Measurements from ENCODE around the gene NCMAP.

DNA sequence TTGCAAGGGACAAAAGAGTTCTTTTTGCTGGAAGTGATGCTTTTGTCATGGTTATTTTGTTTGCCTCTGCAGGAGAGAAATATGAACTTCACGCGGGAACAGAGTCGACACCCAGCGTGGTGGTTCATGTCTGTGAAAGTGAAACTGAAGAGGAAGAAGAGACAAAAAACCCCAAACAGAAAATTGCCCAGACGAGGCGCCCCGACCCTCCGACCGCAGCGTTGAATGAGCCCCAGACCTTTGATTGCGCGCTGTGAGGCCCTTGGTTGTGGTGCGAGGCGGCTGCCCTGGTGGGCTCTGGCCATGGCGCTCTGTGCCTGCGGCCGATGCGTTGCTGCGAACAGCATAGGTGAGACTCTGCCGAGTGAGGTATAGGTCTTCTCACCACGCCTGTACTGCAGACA, 20.9 kb upstream of the NCMAP start:
- TF ChIP-seq CTCF (conservative IDR thresholded peaks at IDR 0.05; ENCODE audit: low read depth, low read length) (no peak), RFX5 (IDR thresholded peaks at IDR 0.05; ENCODE audit: low read depth, low read length) (no peak), MAFK (IDR thresholded peaks at IDR 0.05; ENCODE audit: low read depth, low read length) (no peak), POLR2A (IDR thresholded peaks at IDR 0.05; ENCODE audit: low read depth, low read length) (no peak), SMC3 (IDR thresholded peaks at IDR 0.05; ENCODE audit: low read depth, low read length) (no peak), MXI1 (IDR thresholded peaks at IDR 0.05; ENCODE audit: borderline replicate concordance, low read depth, low read length) (no peak), MAZ (IDR thresholded peaks at IDR 0.05; ENCODE audit: borderline replicate concordance, low read depth, low read length) (no peak), ELK1 (IDR thresholded peaks at IDR 0.05; ENCODE audit: borderline replicate concordance, low read depth, low read length) (no peak), CHD1 (IDR thresholded peaks at IDR 0.05; ENCODE audit: low read depth, low read length) (no peak), RCOR1 (IDR thresholded peaks at IDR 0.05; ENCODE audit: insufficient replicate concordance, low read length) (no peak), RAD21 (IDR thresholded peaks at IDR 0.05; ENCODE audit: low read length) (no peak)
- TF ChIP-seq, protein P1, sequence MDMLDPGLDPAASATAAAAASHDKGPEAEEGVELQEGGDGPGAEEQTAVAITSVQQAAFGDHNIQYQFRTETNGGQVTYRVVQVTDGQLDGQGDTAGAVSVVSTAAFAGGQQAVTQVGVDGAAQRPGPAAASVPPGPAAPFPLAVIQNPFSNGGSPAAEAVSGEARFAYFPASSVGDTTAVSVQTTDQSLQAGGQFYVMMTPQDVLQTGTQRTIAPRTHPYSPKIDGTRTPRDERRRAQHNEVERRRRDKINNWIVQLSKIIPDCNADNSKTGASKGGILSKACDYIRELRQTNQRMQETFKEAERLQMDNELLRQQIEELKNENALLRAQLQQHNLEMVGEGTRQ (IDR thresholded peaks at IDR 0.05; ENCODE audit: low read depth, low read length), result no peak
